HG03139 (cell line): ENCODE results near the gene GMPR2.

ENCODE experiments used
- ATAC-seq: cut with Tn5 transposase; IDR thresholded peaks from one replicate; pipeline ENCODE4 v1.9.1; 2021; ENCODE audit not compliant: unreplicated experiment

Gene GMPR2

GRCh38 chr14:24250354-24250753 lies 17.6 kb downstream of the GMPR2 start:
- ATAC-seq = no peak

DNA sequence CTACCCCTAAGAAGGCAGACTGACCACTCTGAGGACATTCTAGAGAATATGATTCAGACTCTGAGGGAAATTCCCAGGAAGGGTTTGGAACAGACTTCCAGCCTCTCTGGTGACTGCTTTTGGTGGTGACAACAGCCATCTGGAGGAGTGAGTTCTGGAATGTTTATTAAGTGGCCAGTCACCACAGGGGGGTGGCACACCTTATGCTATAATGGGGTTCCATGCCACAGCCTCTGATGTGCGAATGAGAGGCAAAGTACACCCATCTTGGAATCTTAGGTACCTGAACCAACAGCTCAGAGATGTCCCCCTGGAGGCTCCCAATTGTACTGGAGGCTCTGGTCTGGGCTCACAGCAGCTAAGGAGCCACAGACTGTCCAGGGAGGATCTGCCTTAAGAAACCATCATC lies 19.2 kb downstream of the GMPR2 start:
- ATAC-seq = no peak

GRCh38 chr14:24252289-24253124 lies 19.8 kb downstream of the GMPR2 start:
- ATAC-seq = no peak

DNA sequence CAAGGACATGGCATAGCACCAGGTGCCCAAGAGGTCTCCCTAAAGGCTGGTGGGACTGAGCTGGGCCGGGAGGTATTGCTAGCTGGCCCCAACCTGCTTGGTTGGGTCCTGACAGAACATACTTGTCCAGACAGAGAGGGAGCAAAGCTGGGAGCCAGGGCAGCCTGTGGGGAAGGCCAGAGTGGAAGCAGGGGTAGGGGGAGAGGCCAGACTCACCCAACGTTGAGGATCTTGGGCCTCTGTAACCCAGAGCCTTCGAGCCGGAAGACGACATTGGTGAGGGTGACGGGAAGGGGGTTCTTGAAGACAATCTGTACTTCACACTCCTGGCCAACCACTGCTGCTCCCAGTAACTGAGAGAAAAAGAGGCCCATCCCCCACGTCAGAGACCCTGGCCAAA lies 21.2 kb downstream of the GMPR2 start:
- no peak for ATAC-seq

- no peak for ATAC-seq
Measured at GRCh38 chr14:24254630-24255392, 22.1 kb downstream of the GMPR2 start.

GRCh38 chr14:24255438-24255837 lies 22.7 kb downstream of the GMPR2 start:
- no peak for ATAC-seq

GRCh38 chr14:24255931-24256711 lies 23.4 kb downstream of the GMPR2 start:
- no peak for ATAC-seq

DNA sequence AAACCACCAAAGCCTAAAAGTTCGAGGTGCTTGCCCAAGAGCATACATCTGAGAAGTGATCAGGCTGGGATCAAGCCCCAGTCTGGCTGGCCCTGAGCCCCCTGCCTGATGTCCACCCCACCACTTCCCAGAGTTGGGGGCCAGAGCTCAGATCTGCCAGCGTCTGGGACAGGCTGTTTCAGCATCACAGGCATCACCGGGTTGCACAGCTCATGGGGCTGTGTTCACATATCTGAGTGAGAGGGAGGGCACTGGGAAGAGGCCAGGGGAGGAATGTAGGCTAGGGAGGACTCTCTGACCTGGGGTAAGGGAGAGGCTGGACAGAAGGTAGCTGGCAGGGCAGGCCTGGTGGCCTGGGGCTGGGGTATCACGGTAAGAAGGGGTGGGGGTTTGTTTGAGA lies 24.2 kb downstream of the GMPR2 start:
- ATAC-seq = no peak

GRCh38 chr14:24258119-24258518 lies 25.4 kb downstream of the GMPR2 start:
- no peak for ATAC-seq

- ATAC-seq = no peak
Measured at GRCh38 chr14:24258548-24259265, 26.0 kb downstream of the GMPR2 start.

- no peak for ATAC-seq
Measured at GRCh38 chr14:24259282-24260025, 26.7 kb downstream of the GMPR2 start.

DNA sequence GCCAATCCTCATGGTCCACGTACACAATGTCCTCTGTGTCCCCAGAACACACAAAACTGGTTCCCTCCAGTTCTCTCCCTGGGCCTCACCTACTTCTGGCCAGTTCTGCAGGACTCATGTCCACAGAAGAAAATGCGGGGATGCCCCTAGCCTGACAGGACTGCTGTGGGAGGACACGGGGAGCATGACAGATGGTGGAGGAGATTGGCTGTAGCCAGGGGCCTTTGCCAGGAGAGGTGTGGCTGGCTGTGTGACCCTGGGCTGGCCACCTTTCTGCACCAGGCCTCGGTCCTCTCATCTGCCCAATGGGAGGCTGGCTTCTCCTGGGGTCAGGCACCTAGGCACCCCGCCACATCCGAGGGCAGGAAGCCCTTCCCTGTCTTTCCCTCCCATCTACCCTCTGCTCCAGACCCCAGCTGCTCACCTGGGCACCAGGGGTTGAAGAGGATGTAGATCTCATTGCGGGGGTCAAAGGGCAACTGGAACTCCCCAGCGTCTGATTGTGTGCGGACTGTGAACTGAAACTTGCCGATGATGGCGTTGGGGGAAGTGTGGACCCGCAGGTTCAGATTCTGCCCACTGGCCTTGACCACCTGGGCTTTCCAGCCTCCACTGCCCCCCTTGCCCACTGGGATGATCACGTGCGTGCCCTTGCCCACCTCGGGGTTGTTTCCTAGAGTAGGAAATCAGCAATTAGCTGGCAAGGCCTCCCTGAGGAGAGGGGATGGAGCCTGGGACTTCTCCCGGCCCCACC lies 27.5 kb downstream of the GMPR2 start:
- ATAC-seq = no peak

- ATAC-seq = no peak
Measured at GRCh38 chr14:24260780-24261157, 28.0 kb downstream of the GMPR2 start.

- no peak for ATAC-seq
Measured at GRCh38 chr14:24261256-24261968, 28.7 kb downstream of the GMPR2 start.

- no peak for ATAC-seq
Measured at GRCh38 chr14:24261969-24262327, 29.2 kb downstream of the GMPR2 start.

GRCh38 chr14:24262821-24263733 lies 30.3 kb downstream of the GMPR2 start, which contains the start of gene TGM1:
TSS of gene TGM1 (minus strand) at chr14:24263177. CDS start at chr14:24262352, 825 bp downstream.
- no peak for ATAC-seq

DNA sequence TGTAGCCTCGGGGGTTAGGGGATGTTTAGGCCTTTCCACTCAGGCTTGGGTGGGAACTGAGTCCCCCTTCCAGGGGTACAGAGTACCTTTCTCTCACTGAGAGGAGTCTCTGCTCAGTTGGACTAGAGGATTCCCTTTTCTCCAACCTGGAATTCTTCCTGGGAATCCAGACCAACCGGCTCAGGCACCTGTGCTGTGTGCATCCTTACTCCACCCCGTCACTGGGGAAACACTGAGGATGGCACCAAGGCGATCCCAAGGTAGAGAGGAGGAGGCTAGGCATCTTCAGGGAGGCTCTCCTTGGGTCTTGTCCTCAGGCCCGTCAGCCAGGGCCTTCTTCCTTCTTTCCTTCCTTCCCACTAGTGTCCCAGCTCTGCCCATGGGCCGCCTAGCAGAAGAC lies 31.1 kb downstream of the GMPR2 start:
- ATAC-seq = no peak

GRCh38 chr14:24264298-24264697 lies 31.6 kb downstream of the GMPR2 start:
- no peak for ATAC-seq
